Measurements from ENCODE around the gene ZNF700. TPM values are rescaled to one million over a fixed set of nuclear protein-coding genes. Genes with fewer than 3 reads are reported as not detected.
"Not testable (repeated sequence)": the region's sequence is repeated elsewhere in the genome, so short reads cannot be mapped to it uniquely, and the experiment has no call there.

ZNF700 gene
- total RNA-seq, 2 donors from 2014 or later = 13.4 to 17.1 TPM

DNA sequence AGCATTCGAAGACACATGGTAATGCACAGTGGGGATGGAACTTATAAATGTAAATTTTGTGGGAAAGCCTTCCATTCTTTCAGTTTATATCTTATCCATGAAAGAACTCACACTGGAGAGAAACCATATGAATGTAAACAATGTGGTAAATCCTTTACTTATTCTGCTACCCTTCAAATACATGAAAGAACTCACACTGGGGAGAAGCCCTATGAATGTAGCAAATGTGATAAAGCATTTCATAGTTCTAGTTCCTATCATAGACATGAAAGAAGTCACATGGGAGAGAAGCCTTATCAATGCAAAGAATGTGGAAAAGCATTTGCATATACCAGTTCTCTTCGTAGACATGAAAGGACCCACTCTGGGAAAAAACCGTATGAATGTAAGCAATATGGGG, 23.7 kb downstream of the ZNF700 start:
- intact Hi-C loops (cut with DNase I) = no loop called here
- TF ChIP-seq, protein P1, sequence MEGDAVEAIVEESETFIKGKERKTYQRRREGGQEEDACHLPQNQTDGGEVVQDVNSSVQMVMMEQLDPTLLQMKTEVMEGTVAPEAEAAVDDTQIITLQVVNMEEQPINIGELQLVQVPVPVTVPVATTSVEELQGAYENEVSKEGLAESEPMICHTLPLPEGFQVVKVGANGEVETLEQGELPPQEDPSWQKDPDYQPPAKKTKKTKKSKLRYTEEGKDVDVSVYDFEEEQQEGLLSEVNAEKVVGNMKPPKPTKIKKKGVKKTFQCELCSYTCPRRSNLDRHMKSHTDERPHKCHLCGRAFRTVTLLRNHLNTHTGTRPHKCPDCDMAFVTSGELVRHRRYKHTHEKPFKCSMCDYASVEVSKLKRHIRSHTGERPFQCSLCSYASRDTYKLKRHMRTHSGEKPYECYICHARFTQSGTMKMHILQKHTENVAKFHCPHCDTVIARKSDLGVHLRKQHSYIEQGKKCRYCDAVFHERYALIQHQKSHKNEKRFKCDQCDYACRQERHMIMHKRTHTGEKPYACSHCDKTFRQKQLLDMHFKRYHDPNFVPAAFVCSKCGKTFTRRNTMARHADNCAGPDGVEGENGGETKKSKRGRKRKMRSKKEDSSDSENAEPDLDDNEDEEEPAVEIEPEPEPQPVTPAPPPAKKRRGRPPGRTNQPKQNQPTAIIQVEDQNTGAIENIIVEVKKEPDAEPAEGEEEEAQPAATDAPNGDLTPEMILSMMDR (IDR thresholded peaks at IDR 0.05) = no peak
- no peaks in the 10 kb centered on the region for H3K27me3 ChIP-seq
- peaks cover 21% of the 10 kb centered on the region for H3K36me3 ChIP-seq
- H3K4me1 ChIP-seq = no peaks in the 10 kb centered on the region
- no peak for DNase-seq
- no peak overlapping the region for H3K27ac ChIP-seq
- no peak overlapping the region for H3K9ac ChIP-seq (ENCODE audit: low read depth in 2 of 2, low read length in 2 of 2)
- peaks cover 55% of the 10 kb centered on the region for H3K9me3 ChIP-seq
- no peak overlapping the region for H3K4me3 ChIP-seq

DNA sequence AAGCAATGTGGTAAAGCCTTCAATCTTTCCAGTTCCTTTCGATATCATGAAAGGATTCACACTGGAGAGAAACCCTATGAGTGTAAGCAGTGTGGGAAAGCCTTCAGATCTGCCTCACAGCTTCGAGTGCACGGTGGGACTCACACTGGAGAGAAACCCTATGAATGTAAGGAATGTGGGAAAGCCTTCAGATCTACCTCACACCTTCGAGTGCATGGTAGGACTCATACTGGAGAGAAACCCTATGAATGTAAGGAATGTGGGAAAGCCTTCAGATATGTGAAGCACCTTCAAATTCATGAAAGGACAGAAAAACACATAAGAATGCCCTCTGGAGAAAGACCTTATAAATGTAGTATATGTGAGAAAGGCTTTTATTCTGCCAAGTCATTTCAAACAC, 24.3 kb downstream of the ZNF700 start:
- no peak overlapping the region for H3K4me3 ChIP-seq
- no peaks in the 10 kb centered on the region for H3K27me3 ChIP-seq
- no peaks in the 10 kb centered on the region for H3K4me1 ChIP-seq
- no peak for DNase-seq
- TF ChIP-seq, protein P1 (IDR thresholded peaks at IDR 0.05) = no peak
- peaks cover 55% of the 10 kb centered on the region for H3K9me3 ChIP-seq
- H3K9ac ChIP-seq (ENCODE audit: low read depth in 2 of 2, low read length in 2 of 2) = no peak overlapping the region
- H3K36me3 ChIP-seq = peaks cover 21% of the 10 kb centered on the region
- no peak overlapping the region for H3K27ac ChIP-seq
- intact Hi-C loops (cut with DNase I) = no loop called here

DNA sequence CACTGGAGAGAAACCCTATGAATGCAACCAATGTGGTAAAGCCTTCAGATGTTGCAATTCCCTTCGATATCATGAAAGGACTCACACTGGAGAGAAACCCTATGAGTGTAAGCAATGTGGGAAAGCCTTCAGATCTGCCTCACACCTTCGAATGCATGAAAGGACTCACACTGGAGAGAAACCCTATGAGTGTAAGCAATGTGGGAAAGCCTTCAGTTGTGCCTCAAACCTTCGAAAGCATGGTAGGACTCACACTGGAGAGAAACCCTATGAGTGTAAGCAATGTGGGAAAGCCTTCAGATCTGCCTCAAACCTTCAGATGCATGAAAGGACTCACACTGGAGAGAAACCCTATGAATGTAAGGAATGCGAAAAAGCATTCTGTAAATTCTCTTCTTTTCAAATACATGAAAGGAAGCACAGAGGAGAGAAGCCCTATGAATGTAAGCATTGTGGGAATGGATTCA, 24.7 kb downstream of the ZNF700 start:
- DNase-seq; H3K4me1 ChIP-seq; H3K9ac ChIP-seq (ENCODE audit: low read depth in 2 of 2, low read length in 2 of 2); intact Hi-C loops (cut with DNase I); H3K27ac ChIP-seq; H3K27me3 ChIP-seq; H3K4me3 ChIP-seq: not testable (repeated sequence)
- Histone ChIP-seq H3K36me3 (peaks cover 21% of the 10 kb centered on the region), H3K9me3 (peaks cover 55% of the 10 kb centered on the region)

DNA sequence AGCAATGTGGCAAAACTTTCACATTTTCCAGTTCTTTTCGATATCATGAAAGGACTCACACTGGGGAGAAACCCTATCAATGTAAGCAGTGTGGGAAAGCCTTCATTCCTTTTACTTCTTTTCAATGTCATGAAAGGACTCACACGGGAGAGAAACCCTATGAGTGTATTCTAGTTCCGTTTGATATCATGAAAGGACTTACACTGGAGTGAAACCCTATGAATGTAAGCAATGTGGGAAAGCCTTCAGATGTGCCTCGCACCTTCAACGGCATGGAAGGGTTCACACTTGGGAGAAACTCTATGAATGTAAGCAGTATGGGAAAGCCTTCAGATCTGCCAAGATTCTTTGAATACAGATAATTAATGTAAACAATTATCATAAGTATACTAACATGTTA, 25.4 kb downstream of the ZNF700 start:
- TF ChIP-seq, protein P1 (IDR thresholded peaks at IDR 0.05) = no peak
- intact Hi-C loops (cut with DNase I) = no loop called here
- no peak overlapping the region for H3K4me3 ChIP-seq
- H3K9me3 ChIP-seq = peaks cover 51% of the 10 kb centered on the region
- H3K27ac ChIP-seq = no peak overlapping the region
- no peaks in the 10 kb centered on the region for H3K4me1 ChIP-seq
- H3K36me3 ChIP-seq = peaks cover 21% of the 10 kb centered on the region
- no peaks in the 10 kb centered on the region for H3K27me3 ChIP-seq
- DNase-seq = no peak
- H3K9ac ChIP-seq (ENCODE audit: low read depth in 2 of 2, low read length in 2 of 2) = no peak overlapping the region

DNA sequence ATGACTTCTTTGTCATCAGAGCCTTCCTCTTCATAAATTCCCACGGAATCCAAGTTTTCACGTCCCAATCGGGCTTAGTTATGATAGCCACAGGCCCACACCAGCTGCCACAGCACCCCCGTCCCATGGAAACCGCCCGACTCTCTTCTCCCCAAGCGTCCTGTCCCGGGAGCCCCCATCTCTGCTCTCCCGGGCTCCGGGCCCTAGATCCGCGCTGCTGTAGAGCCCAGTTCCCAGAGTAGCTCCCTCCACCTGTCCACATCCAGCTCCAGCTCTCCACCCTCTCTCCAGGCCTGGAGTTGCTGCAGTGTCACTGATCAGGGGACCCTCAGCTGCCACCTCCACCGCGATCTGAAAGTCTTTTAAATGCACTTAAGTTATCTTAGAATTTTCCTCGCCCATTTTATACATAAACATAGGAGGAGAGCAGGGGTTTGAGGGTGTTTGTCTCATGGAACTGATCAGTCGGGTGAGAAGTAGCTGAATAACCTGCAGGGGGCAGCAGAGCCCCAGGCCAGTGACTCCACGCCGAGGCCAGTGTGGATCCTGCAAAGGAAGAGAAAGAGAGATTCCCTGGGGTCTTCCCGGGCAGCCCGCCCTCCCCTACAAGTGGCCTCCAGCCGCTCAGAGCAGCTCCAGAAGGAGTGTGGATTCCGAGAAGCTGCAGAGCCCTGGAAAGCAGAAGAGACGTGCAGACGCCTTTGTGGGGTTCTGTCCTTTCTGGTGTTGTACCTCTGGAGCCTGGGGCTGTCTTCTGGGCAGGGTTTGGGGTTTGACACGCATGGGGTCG, 38.9 kb downstream of the ZNF700 start:
- Histone ChIP-seq H3K36me3 (no peaks in the 10 kb centered on the region), H3K9ac (ENCODE audit: low read depth in 2 of 2, low read length in 2 of 2) (peak overlapping the region in 1 of 2 donors; percentile 41), H3K4me3 (no peak overlapping the region), H3K27ac (peak overlapping the region; percentile 92), H3K27me3 (no peaks in the 10 kb centered on the region), H3K9me3 (no peaks in the 10 kb centered on the region), H3K4me1 (peaks cover 7% of the 10 kb centered on the region)
- intact Hi-C loops (cut with DNase I) = loop anchor here (2.0 kb wide), 1 partner anchor 23 kb away; no protein-coding TSS in a partner anchor
- DNase-seq = peak; percentile 87
- TF ChIP-seq, protein P1 (IDR thresholded peaks at IDR 0.05) = peak; percentile 71

DNA sequence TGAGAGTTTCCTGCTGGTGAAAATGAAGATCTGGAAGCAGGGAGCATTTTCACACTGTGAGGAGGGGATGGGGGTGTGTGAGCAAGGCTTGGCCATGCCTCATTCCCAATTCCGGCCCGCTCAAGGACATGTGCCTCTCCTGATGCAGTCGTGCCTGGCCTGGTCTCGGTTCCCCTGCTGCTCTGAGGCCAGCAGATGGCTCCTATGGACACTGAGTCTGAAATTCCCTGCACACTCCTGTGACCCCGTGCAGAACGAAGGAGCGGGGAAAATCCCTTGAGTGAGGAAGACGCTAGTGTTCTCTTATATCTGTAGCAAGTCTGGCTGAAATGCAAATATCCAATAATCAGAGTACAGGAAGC, 39.6 kb downstream of the ZNF700 start:
- H3K4me3 ChIP-seq = peak overlapping the region; percentile 63
- peak overlapping the region; percentile 92 for H3K27ac ChIP-seq
- intact Hi-C loops (cut with DNase I) = loop anchor here (2.0 kb wide), 1 partner anchor 22 kb away; no protein-coding TSS in a partner anchor
- peaks cover 7% of the 10 kb centered on the region for H3K4me1 ChIP-seq
- DNase-seq = no peak
- H3K9me3 ChIP-seq = no peaks in the 10 kb centered on the region
- H3K27me3 ChIP-seq = no peaks in the 10 kb centered on the region
- H3K9ac ChIP-seq (ENCODE audit: low read depth in 2 of 2, low read length in 2 of 2) = peak overlapping the region in 1 of 2 donors; percentile 93
- H3K36me3 ChIP-seq = no peaks in the 10 kb centered on the region
- TF ChIP-seq, protein P1 (IDR thresholded peaks at IDR 0.05) = no peak

Measured in colonic mucosa (tissue), 4 donors.